H1 (cell line): ENCODE data around the gene FBN1. TPM values are rescaled to one million over a fixed set of nuclear protein-coding genes. Genes with fewer than 3 reads are reported as not detected.

Source experiments
- CTCF ChIA-PET: fragments of 300-600 bp; sonication (Branson Sonifier 250); formaldehyde crosslinking; loops from one replicate; lab custom pipeline; 2021; ENCODE audit not compliant: partially characterized antibody; lab: Charles Lee
- POLR2A ChIA-PET: fragments of 300-600 bp; sonication (Branson Sonifier 250); formaldehyde crosslinking; loops from one replicate; lab custom pipeline; 2021; ENCODE audit warnings: inconsistent platforms; ENCODE audit not compliant: partially characterized antibody; lab: Charles Lee
- DNase-seq, 2 experiments: peaks; one replicate each; pipeline versions ENCODE4 v3.0.0 to v3.0.0-alpha.2; 2010 to 2022; ENCODE audit warnings: low spot score in 2 of 2, low read depth in 1 of 2, mixed read lengths in 1 of 2
- FAIRE-seq: peaks from 2 replicates; lab custom pipeline; 2011; peaks lifted over from hg19 to GRCh38; lab: Jason Lieb, UNC
- H2AFZ ChIP-seq: 2 replicates; pipeline ENCODE4 v1.8.1; 2012; ENCODE audit warnings: low read length, inconsistent platforms
- H2AK5ac ChIP-seq: 2 replicates; pipeline ENCODE4 v1.6.1; 2013; ENCODE audit warnings: low read depth, low read length
- H2BK120ac ChIP-seq: replicated peaks from 2 replicates; pipeline ENCODE3; 2013; ENCODE audit warnings: low read depth, low read length, inconsistent platforms
- H2BK12ac ChIP-seq: 2 replicates; pipeline ENCODE4 v1.6.1; 2013; ENCODE audit warnings: low read depth, low read length
- H2BK15ac ChIP-seq: 2 replicates; pipeline ENCODE4 v1.6.1; 2013; ENCODE audit warnings: low read length
- H2BK20ac ChIP-seq: 2 replicates; pipeline ENCODE4 v1.6.1; 2013; ENCODE audit warnings: low read length
- H2BK5ac ChIP-seq: 2 replicates; pipeline ENCODE4 v1.6.1; 2013; ENCODE audit warnings: low read depth, low read length
- H3K14ac ChIP-seq: 2 replicates; pipeline ENCODE4 v1.6.1; 2013; ENCODE audit warnings: inconsistent platforms; ENCODE audit not compliant: insufficient read length
- H3K18ac ChIP-seq: 2 replicates; pipeline ENCODE4 v1.6.1; 2013; ENCODE audit warnings: low read length; ENCODE audit errors: extremely low read depth
- H3K23ac ChIP-seq: 2 replicates; pipeline ENCODE4 v1.6.1; 2013; ENCODE audit warnings: inconsistent platforms; ENCODE audit not compliant: insufficient read length
- H3K23me2 ChIP-seq: 2 replicates; pipeline ENCODE4 v1.6.1; 2013; ENCODE audit warnings: low read depth, low read length
- H3K27ac ChIP-seq: 2 replicates; pipeline ENCODE4 v1.6.1; 2011; ENCODE audit warnings: low read depth, low read length, inconsistent platforms
- H3K27me3 ChIP-seq, 4 experiments: replicated peaks in 1 of 4; 1 replicate in 1 of 4; 2 replicates in 3 of 4; pipeline versions ENCODE4 v1.6.1 to v1.8.1; 2011 to 2013; ENCODE audit warnings: low read length in 3 of 4, mild to moderate bottlenecking in 3 of 4, inconsistent platforms in 2 of 4, mixed read lengths in 2 of 4, moderate library complexity in 1 of 4; ENCODE audit not compliant: control insufficient read depth in 3 of 4, insufficient read depth in 3 of 4; ENCODE audit errors: extremely low read depth in 1 of 4
- H3K36me3 ChIP-seq, 4 experiments: 2 replicates each; pipeline versions ENCODE4 v1.6.1 to v1.8.1; 2011 to 2013; ENCODE audit warnings: mild to moderate bottlenecking in 4 of 4, low read length in 3 of 4, moderate library complexity in 2 of 4, control low read depth in 1 of 4, inconsistent platforms in 1 of 4; ENCODE audit not compliant: insufficient read depth in 4 of 4, control insufficient read depth in 2 of 4
- H3K4ac ChIP-seq: replicated peaks from 2 replicates; pipeline ENCODE3; 2013; ENCODE audit warnings: low read length, low read depth, mixed read lengths, inconsistent platforms; ENCODE audit not compliant: insufficient read length
- H3K4me1 ChIP-seq, 4 experiments: replicated peaks in 1 of 4; 1 replicate in 1 of 4; 2 replicates in 3 of 4; pipeline versions ENCODE4 v1.6.1 to v1.8.1; 2011 to 2013; ENCODE audit warnings: low read length in 3 of 4, inconsistent platforms in 2 of 4, mixed read lengths in 1 of 4; ENCODE audit not compliant: insufficient read depth in 4 of 4, control insufficient read depth in 3 of 4
- H3K4me2 ChIP-seq, 2 experiments: 2 replicates each; pipeline versions ENCODE4 v1.6.1 to v1.8.1; 2011 to 2013; ENCODE audit warnings: low read depth in 2 of 2, low read length in 2 of 2, control low read depth in 1 of 2, inconsistent platforms in 1 of 2, mild to moderate bottlenecking in 1 of 2; ENCODE audit not compliant: insufficient read depth in 1 of 2
- H3K4me3 ChIP-seq, 4 experiments: fragments of 200-600, 300-600 bp in 1 of 4; sonication (generic), shearing (Covaris generic), sonication (Bioruptor Twin) in 1 of 4; 2 replicates each; pipeline versions ENCODE4 v1.5.1 to v1.8.1; 2011 to 2016; ENCODE audit warnings: low read length in 4 of 4, low read depth in 3 of 4, control low read depth in 2 of 4, inconsistent platforms in 2 of 4, mild to moderate bottlenecking in 2 of 4, mixed read lengths in 1 of 4, moderate library complexity in 1 of 4; ENCODE audit not compliant: insufficient read depth in 2 of 4; ENCODE audit errors: extremely low read depth in 1 of 4
- H3K56ac ChIP-seq: replicated peaks from 2 replicates; pipeline ENCODE3; 2013; ENCODE audit warnings: low read depth, mild to moderate bottlenecking, mixed read lengths, low read length, inconsistent platforms; ENCODE audit not compliant: insufficient read length
- H3K79me1 ChIP-seq: 2 replicates; pipeline ENCODE4 v1.6.1; 2013; ENCODE audit warnings: low read depth, low read length, control low read depth
- H3K79me2 ChIP-seq, 2 experiments: 2 replicates each; pipeline versions ENCODE4 v1.6.1 to v1.8.1; 2012 to 2013; ENCODE audit warnings: low read length in 2 of 2, mild to moderate bottlenecking in 2 of 2, inconsistent platforms in 1 of 2; ENCODE audit not compliant: insufficient read depth in 2 of 2, control insufficient read depth in 1 of 2
- H3K9ac ChIP-seq, 4 experiments: replicated peaks in 1 of 4; 1 replicate in 1 of 4; 2 replicates in 3 of 4; pipeline versions ENCODE4 v1.6.1 to v1.8.1; 2011 to 2013; ENCODE audit warnings: low read depth in 3 of 4, low read length in 3 of 4, control low read depth in 2 of 4, mild to moderate bottlenecking in 2 of 4, moderate library complexity in 2 of 4, inconsistent platforms in 1 of 4; ENCODE audit errors: extremely low read depth in 1 of 4
- H3K9me3 ChIP-seq, 2 experiments: 2 replicates each; pipeline versions ENCODE4 v1.6.1 to v1.8.1; 2012 to 2013; ENCODE audit warnings: mild to moderate bottlenecking in 2 of 2, moderate library complexity in 2 of 2, control low read depth in 1 of 2, inconsistent platforms in 1 of 2, low read depth in 1 of 2, low read length in 1 of 2, mixed read lengths in 1 of 2; ENCODE audit not compliant: insufficient read depth in 2 of 2
- H4K20me1 ChIP-seq, 2 experiments: replicated peaks in 1 of 2; 2 replicates each; pipeline versions ENCODE3 to v1.8.1; 2011 to 2013; ENCODE audit warnings: inconsistent platforms in 2 of 2, low read length in 2 of 2, mild to moderate bottlenecking in 1 of 2; ENCODE audit not compliant: insufficient read depth in 2 of 2, control insufficient read depth in 1 of 2
- H4K5ac ChIP-seq: 2 replicates; pipeline ENCODE4 v1.6.1; 2013; ENCODE audit warnings: low read length, low read depth, mixed read lengths, inconsistent platforms; ENCODE audit not compliant: insufficient read length
- H4K8ac ChIP-seq: 2 replicates; pipeline ENCODE4 v1.8.0; 2013; ENCODE audit warnings: mild to moderate bottlenecking, moderate library complexity, low read length, inconsistent platforms; ENCODE audit not compliant: insufficient read depth; ENCODE audit errors: extremely low read depth
- H4K91ac ChIP-seq: replicated peaks from 2 replicates; pipeline ENCODE3; 2013; ENCODE audit warnings: low read length, mixed read lengths, inconsistent platforms; ENCODE audit not compliant: insufficient read length
- FOSL1 ChIP-seq: IDR thresholded peaks from 2 replicates; pipeline ENCODE4 v1.6.1; 2011; ENCODE audit warnings: mild to moderate bottlenecking, low read depth, low read length, moderate library complexity; ENCODE audit not compliant: insufficient read depth
- HDAC6 ChIP-seq: IDR thresholded peaks from one replicate; pipeline ENCODE4 v1.7.1; 2012; ENCODE audit warnings: low read depth, mild to moderate bottlenecking, inconsistent platforms, low read length, moderate library complexity
- MAFK ChIP-seq: IDR thresholded peaks from 2 replicates; pipeline ENCODE4 v1.6.1; 2012; ENCODE audit warnings: low read depth, mild to moderate bottlenecking, improper control_type of control experiment, low read length
- NANOG ChIP-seq: IDR thresholded peaks from 2 replicates; pipeline ENCODE4 v1.6.1; 2011; ENCODE audit warnings: low read length, low read depth, mild to moderate bottlenecking, inconsistent platforms; ENCODE audit not compliant: insufficient read depth, poor library complexity, severe bottlenecking
- POLR2A ChIP-seq, 2 experiments: IDR thresholded peaks; 1 replicate in 1 of 2; 2 replicates in 1 of 2; pipeline ENCODE4 v1.6.1; 2011; ENCODE audit warnings: low read depth in 2 of 2, low read length in 2 of 2, mild to moderate bottlenecking in 2 of 2; ENCODE audit errors: control extremely low read depth in 1 of 2
- POU5F1 ChIP-seq: IDR thresholded peaks from 2 replicates; pipeline ENCODE4 v1.6.1; 2011; ENCODE audit warnings: low read depth, mild to moderate bottlenecking, low read length, moderate library complexity
- SRF ChIP-seq: IDR thresholded peaks from 2 replicates; pipeline ENCODE4 v1.6.1; 2011; ENCODE audit warnings: mild to moderate bottlenecking, low read depth, low read length, moderate library complexity
- TBP ChIP-seq: IDR thresholded peaks from 2 replicates; pipeline ENCODE4 v1.6.1; 2011; ENCODE audit warnings: low read depth, low read length, improper control_type of control experiment
- WGBS, 2 experiments: shearing (Covaris generic) in 1 of 2; methylation state at CpG; one replicate each; pipeline versions ENCODE4 v1.1.6 to v1.1.7; 2013 to 2015; ENCODE audit warnings: low lambda C conversion rate in 2 of 2, mixed read lengths in 2 of 2, inconsistent platforms in 1 of 2, low coverage in 1 of 2, missing lambda C conversion rate in 1 of 2; ENCODE audit not compliant: insufficient replicate concordance in 2 of 2, insufficient coverage in 1 of 2, insufficient read length in 1 of 2; ENCODE audit errors: extremely low coverage in 1 of 2, missing lambda C conversion rate in 1 of 2; 5-methylcytosine and 5-hydroxymethylcytosine counted together
- polyA plus RNA-seq, 7 experiments: library from polyadenylated mRNA; depleted of rRNA in 3 of 7; stranded (reverse) in 5 of 7; unstranded in 2 of 7; fragments of >200 nt in 5 of 7; fragments of 200-250 nt in 2 of 7; gene quantifications; 1 replicate in 5 of 7; 2 replicates in 1 of 7; 4 replicates in 1 of 7; pipeline versions ENCODE4 v1.2.1 to v1.2.3, GENCODE V29; 2011 to 2013; ENCODE audit warnings: missing spikeins in 2 of 7, mixed read lengths in 2 of 7
- total RNA-seq: library from RNA; stranded (reverse); fragmentation: NEBNext Ultra II Directional; extraction: Animal tissue kit (Norgen Biotek cat#: 25700); gene quantifications from 2 replicates; pipeline ENCODE4 v1.2.1, GENCODE V29; 2021

FBN1 gene
- total and polyA plus RNA-seq, 2 of the 8 experiments (the other 6 are each of a cell fraction or from before 2014, with no cell fraction given) = 3.0 to 4.0 TPM

DNA sequence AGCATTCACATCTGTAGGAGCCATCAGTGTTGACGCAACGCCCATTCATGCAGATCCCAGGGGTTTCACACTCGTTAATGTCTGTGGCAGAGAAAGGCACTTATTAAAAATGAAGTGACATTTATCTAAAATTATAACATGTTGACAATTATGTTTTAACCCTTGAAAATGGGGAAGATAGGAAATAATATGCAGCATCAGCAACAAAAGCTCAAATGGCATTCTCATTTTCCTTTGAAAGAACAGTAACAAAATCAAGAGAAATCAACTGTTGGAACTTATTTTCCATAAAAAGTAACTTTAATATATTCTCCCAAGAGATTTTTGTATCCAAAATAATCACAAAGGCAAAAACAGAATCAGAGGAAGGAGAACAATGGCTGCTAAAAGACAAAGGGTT is 140.4 kb downstream of the FBN1 start:
- H4K20me1 ChIP-seq = no peaks in the 10 kb centered on the region
- DNase-seq = no peak
- no peak overlapping the region for H2BK12ac ChIP-seq
- no peak overlapping the region for H3K9ac ChIP-seq
- no peak overlapping the region for H3K4ac ChIP-seq
- no peak overlapping the region for H2AK5ac ChIP-seq
- H3K4me2 ChIP-seq = no peak overlapping the region
- no peak overlapping the region for H2BK15ac ChIP-seq
- H2AFZ ChIP-seq = no peak overlapping the region
- H2BK120ac ChIP-seq = no peak overlapping the region
- no peak overlapping the region for H3K14ac ChIP-seq
- ChIA-PET POLR2A (no interaction called here), CTCF (interaction anchor here (0.7 kb wide), 3 partner anchors 51 to 1543 kb away, joined by 3 read pairs; no protein-coding TSS in a partner anchor)
- no peaks in the 10 kb centered on the region; the same call in 1 of the 2 replicates for H3K23me2 ChIP-seq
- no peak overlapping the region for H2BK20ac ChIP-seq
- no peak overlapping the region for H3K27ac ChIP-seq
- no peak overlapping the region for H3K4me3 ChIP-seq
- no peak overlapping the region for H3K18ac ChIP-seq
- H3K27me3 ChIP-seq = no peaks in the 10 kb centered on the region
- H3K4me1 ChIP-seq = no peaks in the 10 kb centered on the region
- TF ChIP-seq TBP (no peak), FOSL1 (no peak), POLR2A (IDR thresholded peaks at IDR 0.05; ENCODE audit: control extremely low read depth in 1 of 2, low read depth in 2 of 2, low read length in 2 of 2) (no peak), MAFK (no peak; the same call in 1 of the 2 replicates), HDAC6 (no peak), NANOG (no peak), SRF (no peak), POU5F1 (no peak)
- no peaks in the 10 kb centered on the region for H3K79me1 ChIP-seq
- H4K5ac ChIP-seq = no peak overlapping the region
- no peak overlapping the region for H2BK5ac ChIP-seq
- H3K56ac ChIP-seq = no peak overlapping the region
- H3K36me3 ChIP-seq = no peaks in the 10 kb centered on the region
- H3K23ac ChIP-seq = no peak overlapping the region
- no peak for FAIRE-seq
- 88% methylated on average over 3 of the region's 3 CpGs; no CpG with 5 or more reads in 1 of the 2 experiments for WGBS, 2 experiments
- H3K9me3 ChIP-seq = no peaks in the 10 kb centered on the region
- no peak overlapping the region for H4K91ac ChIP-seq
- no peaks in the 10 kb centered on the region for H3K79me2 ChIP-seq
- no peak overlapping the region for H4K8ac ChIP-seq
